Measurements from ENCODE around the gene DCLRE1B.
"Not testable (repeated sequence)": the region's sequence is repeated elsewhere in the genome, so short reads cannot be mapped to it uniquely, and the experiment has no call there.

The DCLRE1B gene

DNA sequence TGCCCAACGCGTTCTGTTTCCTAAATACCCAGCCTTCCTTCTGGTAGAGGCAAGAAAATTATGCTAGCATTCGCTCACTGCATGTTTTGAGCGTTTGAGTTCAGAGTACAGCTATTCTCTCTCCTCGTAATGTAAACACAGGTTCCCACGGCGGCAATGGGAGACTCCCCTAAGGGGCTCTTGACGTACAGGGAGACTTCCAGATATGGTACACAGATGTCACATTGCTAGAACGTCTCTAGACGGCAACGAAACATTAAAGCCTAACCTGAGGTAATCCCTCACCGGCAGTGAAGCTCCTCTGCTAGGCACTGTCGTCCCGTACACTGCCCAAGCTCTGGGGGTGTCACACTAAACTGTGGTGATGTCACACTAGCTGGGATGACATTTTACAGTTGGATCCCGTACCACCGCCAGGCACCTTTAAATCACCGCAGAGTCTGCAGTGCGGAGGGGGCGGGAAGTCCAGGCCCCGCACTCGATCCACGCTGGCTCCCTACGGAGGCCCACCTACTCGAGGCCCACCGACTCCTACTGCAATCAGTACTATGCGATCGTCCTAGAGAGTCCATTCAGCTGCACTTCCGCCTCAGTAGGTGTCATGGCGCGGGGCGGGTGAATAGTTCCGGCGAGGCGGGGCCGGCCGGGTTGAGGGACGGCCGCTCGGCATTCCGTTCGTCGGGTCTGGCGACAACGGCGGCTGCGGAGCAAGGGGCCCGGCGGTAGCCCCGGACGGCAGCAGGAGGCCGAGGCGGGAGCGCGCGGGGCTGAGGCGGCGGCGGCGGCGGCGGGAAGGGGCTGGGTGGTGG is 24.0 kb downstream of the DCLRE1B start, which contains the start of gene HIPK1:
Gene HIPK1 (plus strand): TSS at position 384 of the 809 bp plus-strand sequence.
- DNase-seq, result peak; percentile 97

DNA sequence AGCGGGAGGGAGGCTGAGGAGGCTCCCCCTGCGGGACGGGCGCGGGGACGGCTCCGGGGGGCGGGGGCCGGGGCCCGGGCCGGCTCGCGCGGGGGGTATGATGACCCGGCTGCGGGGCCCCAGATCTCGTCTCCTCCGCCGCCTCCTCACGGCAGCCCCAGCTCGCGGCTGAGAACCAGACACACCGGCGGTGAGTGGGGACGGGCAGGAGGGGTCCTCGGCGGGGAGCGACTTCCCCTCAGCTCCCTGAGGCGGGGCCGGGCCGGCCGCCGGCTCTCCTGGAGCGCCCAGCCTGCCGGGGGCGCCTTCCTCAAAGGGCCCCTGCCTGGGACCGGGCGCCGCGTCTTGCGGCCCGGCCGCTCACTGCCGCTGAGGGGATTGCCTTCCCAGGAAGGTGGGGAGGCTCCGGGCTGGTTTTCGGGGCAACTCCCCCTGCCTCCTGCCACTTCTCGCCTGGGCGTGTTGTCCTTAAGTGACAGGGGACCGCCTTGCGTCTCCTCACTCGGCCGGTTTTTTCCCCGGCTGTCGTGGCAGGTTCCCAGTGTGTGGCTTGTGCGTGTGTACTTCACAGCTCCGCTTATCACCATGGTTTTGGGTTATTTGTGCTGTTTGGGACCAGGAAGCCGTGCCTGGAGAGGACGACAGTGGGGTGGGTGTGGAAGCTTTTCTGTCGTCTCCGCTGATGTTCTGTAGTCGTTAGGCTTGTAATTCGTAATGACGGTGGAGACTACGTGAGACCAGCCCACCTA is 24.8 kb downstream of the DCLRE1B start:
- peak; percentile 58 for DNase-seq

DNA sequence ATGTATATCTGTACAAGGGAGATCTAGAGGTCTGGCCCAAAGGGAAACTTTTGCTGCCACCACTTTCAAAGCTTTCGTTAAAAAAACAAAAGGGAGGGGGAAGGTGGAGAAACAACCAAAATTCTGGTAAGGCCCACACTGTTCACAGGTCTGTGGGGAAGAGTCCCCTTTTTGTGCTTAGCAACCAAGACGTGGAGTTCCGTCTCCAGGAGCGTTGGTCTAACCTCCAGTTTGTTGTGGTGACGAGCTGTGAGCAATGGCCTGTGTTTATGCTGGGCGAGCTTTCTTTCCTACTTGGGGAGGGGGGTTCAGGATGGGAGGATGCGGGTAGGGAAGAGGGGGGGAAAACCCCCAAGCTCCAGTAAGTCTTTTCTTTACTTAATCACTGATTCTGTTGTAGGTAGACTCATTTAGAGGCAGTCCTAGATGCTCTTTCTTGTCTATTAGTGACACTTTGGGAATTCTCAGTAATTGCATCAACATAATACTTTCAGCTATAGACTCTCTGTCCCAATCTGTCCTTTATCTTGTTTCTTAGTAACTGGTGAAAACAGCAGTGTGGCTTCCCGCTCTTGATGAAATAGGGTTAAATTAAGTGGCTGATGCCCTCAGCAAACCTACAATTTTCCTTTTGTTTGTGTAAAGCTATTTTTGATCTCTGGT is 25.5 kb downstream of the DCLRE1B start:
- peak; percentile 56 for DNase-seq

GRCh38 chr1:113931451-113931851 is 26.3 kb downstream of the DCLRE1B start:
- DNase-seq, result no peak

GRCh38 chr1:113934006-113934405 is 28.9 kb downstream of the DCLRE1B start:
- DNase-seq, result no peak

DNA sequence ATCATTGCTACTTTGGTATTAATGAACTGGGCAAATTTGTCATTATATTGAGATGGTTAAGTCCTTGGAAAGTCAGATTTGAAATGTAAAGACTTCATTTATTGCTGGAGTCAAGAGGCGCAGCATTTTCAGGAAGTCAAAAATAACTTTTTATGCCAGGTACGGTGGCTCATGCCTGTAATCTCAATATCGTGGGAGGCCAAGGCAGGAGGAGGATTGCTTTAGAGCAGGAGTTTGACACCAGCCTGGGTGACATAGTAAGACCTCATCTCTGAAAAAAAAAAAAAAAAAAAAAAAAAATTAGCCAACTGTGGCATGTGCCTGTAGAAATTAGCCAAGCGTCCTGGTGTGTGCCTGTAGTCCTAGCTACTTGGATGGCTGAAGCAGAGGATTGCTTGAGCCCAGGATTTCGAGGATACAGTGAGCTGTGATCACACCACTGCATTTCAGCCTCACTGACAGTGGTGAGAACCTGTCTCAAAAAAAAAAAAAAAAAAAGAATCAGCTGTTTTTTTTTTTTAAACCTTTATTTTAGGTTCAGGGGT is 29.5 kb downstream of the DCLRE1B start:
- DNase-seq, result no peak

DNA sequence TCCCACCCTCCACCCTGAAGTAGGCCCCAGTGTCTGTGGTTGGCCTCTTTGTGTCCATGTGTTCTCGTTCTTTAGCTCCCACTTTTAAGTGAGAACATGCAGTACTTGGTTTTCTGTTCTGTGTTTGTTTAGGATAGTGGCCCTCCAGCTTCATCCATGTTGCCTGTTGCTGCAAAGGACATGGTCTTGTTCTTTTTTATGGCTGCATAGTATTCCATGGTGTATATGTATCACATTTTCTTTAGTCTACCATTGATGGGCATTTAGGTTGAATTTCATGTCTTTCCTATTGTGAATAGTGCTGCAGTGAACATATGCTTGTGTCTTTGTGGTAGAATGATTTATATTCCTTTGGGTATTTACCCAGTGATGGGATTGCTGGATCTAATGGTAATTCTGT is 30.1 kb downstream of the DCLRE1B start:
- no peak for DNase-seq

GRCh38 chr1:113935970-113936369 is 30.8 kb downstream of the DCLRE1B start:
- DNase-seq, result no peak

DNA sequence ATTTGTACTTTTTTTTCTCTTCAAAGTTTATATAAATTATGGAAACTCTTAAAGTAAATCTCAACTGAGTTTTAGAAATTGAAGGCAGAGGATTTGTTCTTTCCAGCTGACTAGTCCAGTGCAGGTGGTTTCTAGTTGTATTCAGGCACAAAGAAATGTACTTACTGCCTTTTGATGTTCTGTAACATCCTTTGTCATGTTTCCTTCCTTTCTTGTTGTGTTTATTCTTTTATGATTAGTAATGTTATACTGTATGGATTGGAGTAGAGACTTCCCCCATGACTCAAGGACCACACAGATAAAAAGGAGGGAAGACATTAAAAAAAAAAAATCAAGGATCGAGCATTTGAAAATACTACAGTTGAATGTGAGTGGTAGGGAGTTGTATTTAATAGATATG is 32.0 kb downstream of the DCLRE1B start:
- DNase-seq, result no peak

GRCh38 chr1:113938192-113938591 is 33.1 kb downstream of the DCLRE1B start:
- DNase-seq, result no peak

- no peak for DNase-seq
Measured at GRCh38 chr1:113940365-113941244, 35.5 kb downstream of the DCLRE1B start.

DNA sequence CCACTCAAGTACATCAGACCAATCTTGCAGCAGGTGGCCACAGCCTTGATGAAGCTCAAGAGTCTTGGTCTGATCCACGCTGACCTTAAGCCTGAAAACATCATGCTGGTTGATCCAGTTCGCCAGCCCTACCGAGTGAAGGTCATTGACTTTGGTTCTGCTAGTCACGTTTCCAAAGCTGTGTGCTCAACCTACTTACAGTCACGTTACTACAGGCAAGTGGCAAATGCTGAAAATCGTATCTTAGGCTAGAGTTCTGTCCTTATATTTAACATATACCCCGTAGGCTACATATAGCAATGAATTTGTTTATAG is 36.1 kb downstream of the DCLRE1B start:
- DNase-seq, result no peak

GRCh38 chr1:113942527-113942926 is 37.4 kb downstream of the DCLRE1B start:
- no peak for DNase-seq

- no peak for DNase-seq
Measured at GRCh38 chr1:113943028-113943811, 38.1 kb downstream of the DCLRE1B start.

- DNase-seq, result no peak
Measured at GRCh38 chr1:113945329-113945728, 40.2 kb downstream of the DCLRE1B start.

DNA sequence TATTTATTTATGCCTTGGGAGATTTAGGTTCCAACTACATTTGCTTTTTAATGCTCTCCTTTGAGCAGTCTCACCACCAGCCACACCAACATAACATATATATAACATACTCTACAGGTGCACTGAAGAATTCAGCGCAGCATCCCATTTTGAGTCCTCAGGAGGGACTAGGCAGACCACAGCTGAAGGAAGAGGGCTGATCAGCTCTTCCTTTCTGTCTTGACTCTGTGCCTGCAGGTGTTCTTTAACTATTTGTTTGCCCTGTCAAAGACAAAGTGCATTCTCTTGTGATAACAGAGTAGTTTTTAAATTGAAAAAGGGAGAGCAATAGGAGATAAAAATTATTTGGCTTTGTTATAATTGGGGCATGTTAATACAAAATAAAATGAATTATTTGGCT is 41.0 kb downstream of the DCLRE1B start:
- DNase-seq, result no peak

- DNase-seq, result no peak
Measured at GRCh38 chr1:113946678-113947387, 41.7 kb downstream of the DCLRE1B start.

DNA sequence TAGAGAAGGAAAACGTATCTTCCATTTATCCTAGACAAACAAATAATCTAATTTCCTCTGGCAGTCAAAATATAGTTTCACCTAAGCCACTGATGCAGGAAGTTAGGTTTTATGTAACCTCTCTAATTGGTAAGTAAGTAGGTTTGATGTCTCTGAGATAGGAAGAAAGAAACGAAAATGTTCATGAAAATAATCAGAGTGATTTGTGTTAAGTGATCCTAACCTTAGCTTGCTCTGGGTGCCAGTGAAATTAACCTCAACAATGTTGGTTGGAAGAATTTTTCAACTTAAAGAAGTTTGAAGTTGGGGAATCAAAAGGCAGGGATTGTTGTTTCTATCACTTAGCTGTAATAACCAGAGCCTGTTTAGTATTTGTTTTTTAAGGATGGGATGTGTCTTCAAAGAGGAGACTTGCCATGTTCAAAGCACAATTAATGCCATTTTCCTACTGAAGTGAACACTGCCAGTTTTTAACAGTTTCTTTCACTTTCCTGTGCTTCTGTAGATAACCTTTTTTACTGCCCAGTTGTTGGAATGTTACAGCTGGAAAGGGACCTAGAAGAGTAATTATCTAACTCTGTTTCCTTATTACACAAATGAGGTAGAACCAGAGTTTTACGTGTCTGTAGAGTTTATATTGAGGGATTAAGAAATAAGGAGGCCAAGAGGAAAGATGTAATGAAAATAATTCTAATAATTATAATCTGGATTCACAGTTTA is 42.4 kb downstream of the DCLRE1B start:
- DNase-seq, result no peak

- DNase-seq, result not testable (repeated sequence)
Measured at GRCh38 chr1:113948151-113948550, 43.0 kb downstream of the DCLRE1B start.

GRCh38 chr1:113949007-113949406 is 43.9 kb downstream of the DCLRE1B start:
- DNase-seq, result no peak
